Stomach (tissue), 4 donors: ENCODE measurements around the gene CTIF.

Source experiments
- CTCF ChIP-seq, 7 experiments: fragments of 450-650 bp in 4 of 7; fragments of 200-600 bp in 3 of 7; sonication (generic) in 3 of 7; IDR thresholded peaks; one replicate each; pipeline ENCODE4 v1.5.1; 2016 to 2019; ENCODE audit warnings: antibody characterized with exemption in 7 of 7, control low read depth in 2 of 7, mild to moderate bottlenecking in 1 of 7
- EP300 ChIP-seq: sonication (generic); formaldehyde crosslinking; IDR thresholded peaks from one replicate; pipeline ENCODE4 v1.6.1; 2017; ENCODE audit warnings: antibody characterized with exemption
- POLR2A ChIP-seq, 4 donors: fragments of 450-650 bp; IDR thresholded peaks; one replicate each; pipeline ENCODE4 v1.6.1; 2016; ENCODE audit warnings: antibody characterized with exemption in 4 of 4, control low read depth in 2 of 4, mild to moderate bottlenecking in 1 of 4, moderate library complexity in 1 of 4
- POLR2AphosphoS5 ChIP-seq, 3 donors: sonication (generic); formaldehyde crosslinking; IDR thresholded peaks; one replicate each; pipeline ENCODE4 v1.6.1; 2016; ENCODE audit warnings: antibody characterized with exemption in 3 of 3

DNA sequence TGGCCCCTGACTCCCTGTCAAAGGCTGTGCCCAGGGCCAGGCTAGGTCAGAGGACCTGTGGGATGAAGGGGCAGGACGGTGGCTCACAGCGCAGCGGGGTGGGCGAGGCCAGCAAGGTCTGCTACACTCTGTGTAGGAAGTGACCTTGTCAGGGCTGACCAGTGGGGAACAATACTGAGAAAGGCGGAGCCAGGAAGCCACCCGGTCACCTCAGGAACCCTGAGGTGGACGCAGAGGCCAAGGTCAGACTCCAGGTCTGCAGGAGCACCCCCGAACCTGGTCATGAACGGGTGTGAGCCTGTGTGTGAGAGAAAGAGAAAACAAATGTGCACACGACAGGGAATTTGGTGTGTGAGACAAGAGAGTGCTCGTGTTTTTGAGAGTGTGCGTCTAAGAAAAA lies 339.6 kb downstream of the CTIF start:
- TF ChIP-seq CTCF (IDR thresholded peaks at IDR 0.05) (no peak), POLR2A (IDR thresholded peaks at IDR 0.05) (no peak), POLR2AphosphoS5 (IDR thresholded peaks at IDR 0.05) (no peak), EP300 (no peak)
